Astrocyte (in vitro differentiated cells and primary cell): Measurements from ENCODE around the gene TBXAS1.

Experiments used
- CTCF ChIP-seq: IDR thresholded peaks from 2 replicates; pipeline ENCODE4 v1.5.1; 2011; ENCODE audit warnings: low read depth, mild to moderate bottlenecking, inconsistent platforms, low read length, moderate library complexity; ENCODE audit not compliant: insufficient read depth
- EZH2 ChIP-seq: IDR thresholded peaks from 2 replicates; pipeline ENCODE4 v1.6.1; 2012; ENCODE audit warnings: mild to moderate bottlenecking, low read length, inconsistent platforms; ENCODE audit not compliant: insufficient read depth

GRCh38 chr7:139959285-139959628, 130.2 kb downstream of the TBXAS1 start:
- TF ChIP-seq EZH2 (no peak), CTCF (no peak)
